ENCODE measurements around the gene ZNF133. TPM values are rescaled to one million over a fixed set of nuclear protein-coding genes. Genes with fewer than 3 reads are reported as not detected.

The ZNF133 gene
- total RNA-seq, 1 donor from 2014 or later, result 16.1 TPM

DNA sequence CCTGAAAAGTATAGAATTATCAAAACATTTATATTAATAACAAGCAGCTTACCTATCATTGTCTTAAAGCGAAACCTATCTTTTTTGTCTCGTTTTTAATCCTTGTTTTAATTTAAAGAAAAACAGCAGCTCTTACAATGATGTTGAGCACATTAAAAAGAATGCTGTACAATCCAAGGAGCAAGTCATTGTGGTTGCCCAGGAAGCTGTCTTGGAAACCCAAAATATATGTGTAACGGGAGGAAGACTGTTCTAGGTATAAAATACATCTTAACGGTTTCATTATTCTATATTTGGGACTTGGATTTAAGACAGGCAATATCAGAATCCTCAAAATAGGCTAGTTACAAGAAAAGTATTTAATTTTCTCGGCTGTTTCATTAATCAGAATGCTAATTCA is 21.7 kb downstream of the ZNF133 start:
- H3K4me3 ChIP-seq (ENCODE audit: low read depth, low read length), result no peak overlapping the region
- DNase-seq (ENCODE audit: low read depth), result no peak
- TF ChIP-seq, protein P1, sequence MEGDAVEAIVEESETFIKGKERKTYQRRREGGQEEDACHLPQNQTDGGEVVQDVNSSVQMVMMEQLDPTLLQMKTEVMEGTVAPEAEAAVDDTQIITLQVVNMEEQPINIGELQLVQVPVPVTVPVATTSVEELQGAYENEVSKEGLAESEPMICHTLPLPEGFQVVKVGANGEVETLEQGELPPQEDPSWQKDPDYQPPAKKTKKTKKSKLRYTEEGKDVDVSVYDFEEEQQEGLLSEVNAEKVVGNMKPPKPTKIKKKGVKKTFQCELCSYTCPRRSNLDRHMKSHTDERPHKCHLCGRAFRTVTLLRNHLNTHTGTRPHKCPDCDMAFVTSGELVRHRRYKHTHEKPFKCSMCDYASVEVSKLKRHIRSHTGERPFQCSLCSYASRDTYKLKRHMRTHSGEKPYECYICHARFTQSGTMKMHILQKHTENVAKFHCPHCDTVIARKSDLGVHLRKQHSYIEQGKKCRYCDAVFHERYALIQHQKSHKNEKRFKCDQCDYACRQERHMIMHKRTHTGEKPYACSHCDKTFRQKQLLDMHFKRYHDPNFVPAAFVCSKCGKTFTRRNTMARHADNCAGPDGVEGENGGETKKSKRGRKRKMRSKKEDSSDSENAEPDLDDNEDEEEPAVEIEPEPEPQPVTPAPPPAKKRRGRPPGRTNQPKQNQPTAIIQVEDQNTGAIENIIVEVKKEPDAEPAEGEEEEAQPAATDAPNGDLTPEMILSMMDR (conservative IDR thresholded peaks at IDR 0.05; ENCODE audit: low read depth, low read length), result no peak

DNA sequence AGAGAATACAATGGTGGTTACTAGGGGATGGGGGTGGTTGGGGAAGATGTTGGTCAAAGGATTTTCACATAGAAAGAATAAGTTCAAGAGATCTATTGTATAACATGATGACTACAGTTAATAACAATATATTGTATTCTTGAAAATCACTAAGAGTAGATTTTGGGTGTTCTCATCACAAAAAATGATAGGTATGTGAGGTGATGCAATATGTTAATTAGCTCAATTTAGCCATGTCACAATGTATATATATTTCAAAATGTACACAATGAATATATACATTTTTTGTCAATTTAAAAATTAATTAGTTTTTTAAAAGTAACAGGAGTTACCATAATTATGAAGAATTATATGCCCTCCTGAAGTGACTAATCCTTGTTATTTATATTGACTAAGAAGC is 22.3 kb downstream of the ZNF133 start:
- H3K4me3 ChIP-seq (ENCODE audit: low read depth, low read length), result no peak overlapping the region
- TF ChIP-seq, protein P1 (conservative IDR thresholded peaks at IDR 0.05; ENCODE audit: low read depth, low read length), result no peak
- no peak for DNase-seq (ENCODE audit: low read depth)

DNA sequence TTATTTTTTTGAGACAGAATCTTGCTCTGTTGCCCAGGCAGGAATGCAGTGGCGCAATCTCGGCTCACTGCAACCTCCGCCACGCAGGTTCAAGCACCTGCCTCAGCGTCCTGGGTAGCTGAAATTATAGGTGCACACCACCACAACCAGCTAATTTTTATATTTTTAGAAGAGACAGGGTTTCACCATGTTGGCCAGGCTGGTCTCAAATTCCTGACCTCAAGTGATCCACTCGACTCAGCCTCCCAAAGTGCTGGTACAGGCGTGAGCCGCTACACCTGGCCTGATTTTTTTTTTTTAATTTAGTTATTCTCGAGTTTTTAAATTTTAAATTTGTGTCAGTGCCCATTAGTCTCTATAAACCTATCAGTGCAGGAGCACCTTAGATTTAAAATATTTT is 24.4 kb downstream of the ZNF133 start:
- TF ChIP-seq, protein P1 (conservative IDR thresholded peaks at IDR 0.05; ENCODE audit: low read depth, low read length), result no peak
- H3K4me3 ChIP-seq (ENCODE audit: low read depth, low read length), result no peak overlapping the region
- DNase-seq (ENCODE audit: low read depth), result no peak

DNA sequence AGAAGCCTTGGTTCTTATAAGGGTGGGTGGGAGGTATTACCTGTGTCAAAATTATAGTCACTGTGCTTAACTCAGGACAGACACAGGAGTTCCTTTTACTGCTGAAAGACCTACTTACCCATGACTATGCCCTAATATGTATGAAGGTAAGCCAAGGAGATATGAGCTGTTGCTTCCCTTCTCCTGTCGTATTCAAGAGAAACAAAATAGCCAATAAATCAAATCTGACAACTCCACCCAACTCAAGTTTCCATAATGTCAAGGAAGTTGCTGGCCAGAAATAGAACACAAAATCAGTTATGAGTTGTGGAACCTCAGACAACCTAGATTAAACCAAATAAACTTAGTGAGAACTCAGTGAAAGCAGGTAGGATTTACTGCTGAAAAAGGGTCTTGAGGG is 25.1 kb downstream of the ZNF133 start:
- TF ChIP-seq, protein P1 (conservative IDR thresholded peaks at IDR 0.05; ENCODE audit: low read depth, low read length), result no peak
- H3K4me3 ChIP-seq (ENCODE audit: low read depth, low read length), result no peak overlapping the region
- no peak for DNase-seq (ENCODE audit: low read depth)

DNA sequence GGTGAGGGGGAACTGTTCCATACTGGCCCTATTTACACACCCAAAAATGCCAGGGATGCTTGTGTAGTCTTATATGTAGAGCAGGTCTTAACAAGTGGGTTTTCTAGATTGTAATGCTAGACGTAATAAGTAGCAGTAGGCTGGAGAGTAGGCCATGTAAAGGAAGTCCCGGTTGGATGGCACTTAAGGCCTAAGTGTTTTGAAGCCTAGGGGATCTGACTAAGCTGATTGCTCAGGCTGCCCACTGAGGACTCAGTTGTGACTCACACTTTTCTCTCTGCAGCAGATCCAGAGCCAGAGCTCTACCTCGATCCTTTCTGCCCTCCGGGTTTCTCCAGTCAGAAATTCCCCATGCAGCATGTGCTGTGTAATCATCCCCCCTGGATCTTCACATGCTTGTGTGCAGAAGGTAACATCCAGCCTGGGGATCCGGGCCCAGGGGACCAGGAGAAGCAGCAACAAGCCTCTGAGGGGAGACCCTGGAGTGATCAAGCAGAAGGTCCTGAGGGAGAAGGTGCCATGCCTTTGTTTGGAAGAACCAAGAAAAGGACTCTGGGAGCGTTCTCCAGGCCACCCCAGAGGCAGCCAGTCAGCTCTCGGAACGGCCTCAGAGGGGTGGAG is 26.6 kb downstream of the ZNF133 start:
- DNase-seq (ENCODE audit: low read depth), result peak; percentile 38
- TF ChIP-seq, protein P1 (conservative IDR thresholded peaks at IDR 0.05; ENCODE audit: low read depth, low read length), result no peak
- H3K4me3 ChIP-seq (ENCODE audit: low read depth, low read length), result no peak overlapping the region

DNA sequence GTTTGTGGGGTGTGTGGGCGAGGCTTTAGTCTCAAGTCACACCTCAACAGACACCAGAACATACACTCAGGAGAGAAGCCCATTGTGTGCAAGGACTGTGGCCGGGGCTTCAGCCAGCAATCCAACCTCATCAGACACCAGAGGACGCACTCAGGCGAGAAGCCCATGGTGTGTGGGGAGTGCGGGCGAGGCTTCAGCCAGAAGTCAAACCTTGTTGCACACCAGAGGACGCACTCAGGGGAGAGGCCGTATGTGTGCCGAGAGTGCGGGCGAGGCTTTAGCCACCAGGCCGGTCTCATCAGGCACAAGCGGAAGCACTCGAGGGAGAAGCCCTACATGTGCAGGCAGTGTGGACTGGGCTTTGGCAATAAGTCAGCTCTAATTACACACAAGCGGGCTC is 27.8 kb downstream of the ZNF133 start:
- no peak overlapping the region for H3K4me3 ChIP-seq (ENCODE audit: low read depth, low read length)
- TF ChIP-seq, protein P1 (conservative IDR thresholded peaks at IDR 0.05; ENCODE audit: low read depth, low read length), result no peak
- DNase-seq (ENCODE audit: low read depth), result no peak

DNA sequence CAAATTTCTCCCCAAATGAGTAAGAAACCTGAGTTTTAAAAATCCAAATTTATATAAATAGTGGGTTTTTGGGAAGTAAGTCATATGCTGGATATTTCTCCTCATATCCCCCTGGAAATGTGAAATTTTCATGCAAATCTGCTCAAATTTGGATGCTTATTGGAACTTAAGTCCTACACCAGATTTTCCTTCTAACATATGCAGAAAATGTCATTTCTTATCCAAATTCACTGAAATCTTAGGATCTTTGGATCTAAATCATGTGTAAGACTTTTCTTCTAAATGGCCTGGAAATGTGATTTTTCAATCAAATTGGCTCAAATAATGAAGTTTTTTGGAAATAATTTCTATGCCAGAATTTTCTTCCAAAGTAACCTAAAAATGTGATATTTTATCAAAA is 33.0 kb downstream of the ZNF133 start:
- H3K4me3 ChIP-seq (ENCODE audit: low read depth, low read length), result no peak overlapping the region
- DNase-seq (ENCODE audit: low read depth), result no peak
- TF ChIP-seq, protein P1 (conservative IDR thresholded peaks at IDR 0.05; ENCODE audit: low read depth, low read length), result no peak

Data from epithelial cell of proximal tubule (primary cell).